Activated naive CD8-positive, alpha-beta T cell treated with anti-CD3 and anti-CD28 coated beads, Interleukin-2, amount 10 ng/mL, durations not matched to agents 7 days and 5 days (primary cell): ENCODE measurements around the gene PNMT. TPM values are rescaled to one million over a fixed set of nuclear protein-coding genes. Genes with fewer than 3 reads are reported as not detected.

Experiments used
- ATAC-seq: fragments of 150-1000 bp; cut with Tn5 transposase; one replicate; pipeline ENCODE4 v1.10.0; 2021; ENCODE audit warnings: low read depth, moderate library complexity
- POLR2A ChIA-PET: fragments of 350-600 bp; sonication (Branson Sonifier 250); formaldehyde crosslinking; loops from one replicate; lab custom pipeline; 2021; ENCODE audit warnings: antibody characterized with exemption; lab: Charles Lee
- DNase-seq: peaks from one replicate; pipeline ENCODE4 v3.0.0; 2021
- H3K27ac Mint-ChIP-seq: one replicate; pipeline ENCODE4 v1.8.0; 2022; ENCODE audit warnings: mild to moderate bottlenecking, mixed read lengths
- H3K27me3 Mint-ChIP-seq: one replicate; pipeline ENCODE4 v1.8.0; 2022; ENCODE audit warnings: mild to moderate bottlenecking, moderate library complexity, mixed read lengths
- H3K36me3 Mint-ChIP-seq: one replicate; pipeline ENCODE4 v1.8.0; 2021; ENCODE audit warnings: mild to moderate bottlenecking, mixed read lengths
- H3K4me1 Mint-ChIP-seq: one replicate; pipeline ENCODE4 v1.8.0; 2021; ENCODE audit warnings: mixed read lengths
- H3K4me3 Mint-ChIP-seq: one replicate; pipeline ENCODE4 v1.8.0; 2022; ENCODE audit warnings: mild to moderate bottlenecking, moderate library complexity, mixed read lengths
- H3K9me3 Mint-ChIP-seq: one replicate; pipeline ENCODE4 v1.8.0; 2021; ENCODE audit warnings: mixed read lengths
- total RNA-seq, 2 experiments: library from RNA; stranded (reverse); gene quantifications; one replicate each; pipeline ENCODE4 v1.2.3, GENCODE V29; 2021

PNMT gene
- total RNA-seq, 2 experiments from 2014 or later = not detected

DNA sequence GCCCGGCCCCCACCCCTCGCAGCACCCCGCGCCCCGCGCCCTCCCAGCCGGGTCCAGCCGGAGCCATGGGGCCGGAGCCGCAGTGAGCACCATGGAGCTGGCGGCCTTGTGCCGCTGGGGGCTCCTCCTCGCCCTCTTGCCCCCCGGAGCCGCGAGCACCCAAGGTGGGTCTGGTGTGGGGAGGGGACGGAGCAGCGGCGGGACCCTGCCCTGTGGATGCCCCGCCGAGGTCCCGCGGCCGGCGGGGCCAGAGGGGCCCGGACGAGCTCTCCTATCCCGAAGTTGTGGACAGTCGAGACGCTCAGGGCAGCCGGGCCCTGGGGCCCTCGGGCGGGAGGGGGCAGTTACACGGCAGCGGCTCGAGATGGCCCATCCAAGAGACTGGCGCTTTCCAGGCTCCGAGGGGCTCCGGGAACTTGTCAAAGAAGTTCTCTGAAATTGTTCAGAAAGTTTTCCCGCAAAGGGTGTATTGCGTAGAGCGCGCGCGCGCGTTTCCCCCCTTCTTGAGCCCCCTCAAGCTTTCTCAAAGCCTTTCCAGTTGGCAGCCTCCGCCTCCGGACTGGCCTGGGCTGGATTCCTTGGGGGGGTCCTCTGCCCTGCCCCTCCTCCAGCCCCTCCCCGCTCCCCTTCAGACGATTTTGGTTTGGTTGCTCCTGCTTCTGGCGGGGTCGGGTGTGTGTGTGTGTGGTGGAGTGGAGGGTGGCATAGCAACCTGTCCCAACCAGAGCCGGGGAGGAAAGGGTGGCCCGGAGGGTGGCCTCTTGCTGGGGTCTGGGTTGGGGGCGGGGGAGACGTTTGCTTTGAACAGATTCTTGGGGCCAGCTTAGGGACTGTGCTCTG lies 32.1 kb downstream of the PNMT start:
- peaks cover 8% of the 10 kb centered on the region for H3K4me1 Mint-ChIP-seq
- no peak overlapping the region for H3K4me3 Mint-ChIP-seq
- H3K36me3 Mint-ChIP-seq = peaks cover 4% of the 10 kb centered on the region
- no peaks in the 10 kb centered on the region for H3K9me3 Mint-ChIP-seq
- ATAC-seq (no peak), DNase-seq (no peak)
- H3K27me3 Mint-ChIP-seq = peaks cover 44% of the 10 kb centered on the region
- H3K27ac Mint-ChIP-seq = no peak overlapping the region
- POLR2A ChIA-PET = interaction anchor here (1.1 to 1.3 kb wide), 2 partner anchors 13 to 16 kb away, joined by 3 read pairs; partner anchors contain the start of gene PGAP3

DNA sequence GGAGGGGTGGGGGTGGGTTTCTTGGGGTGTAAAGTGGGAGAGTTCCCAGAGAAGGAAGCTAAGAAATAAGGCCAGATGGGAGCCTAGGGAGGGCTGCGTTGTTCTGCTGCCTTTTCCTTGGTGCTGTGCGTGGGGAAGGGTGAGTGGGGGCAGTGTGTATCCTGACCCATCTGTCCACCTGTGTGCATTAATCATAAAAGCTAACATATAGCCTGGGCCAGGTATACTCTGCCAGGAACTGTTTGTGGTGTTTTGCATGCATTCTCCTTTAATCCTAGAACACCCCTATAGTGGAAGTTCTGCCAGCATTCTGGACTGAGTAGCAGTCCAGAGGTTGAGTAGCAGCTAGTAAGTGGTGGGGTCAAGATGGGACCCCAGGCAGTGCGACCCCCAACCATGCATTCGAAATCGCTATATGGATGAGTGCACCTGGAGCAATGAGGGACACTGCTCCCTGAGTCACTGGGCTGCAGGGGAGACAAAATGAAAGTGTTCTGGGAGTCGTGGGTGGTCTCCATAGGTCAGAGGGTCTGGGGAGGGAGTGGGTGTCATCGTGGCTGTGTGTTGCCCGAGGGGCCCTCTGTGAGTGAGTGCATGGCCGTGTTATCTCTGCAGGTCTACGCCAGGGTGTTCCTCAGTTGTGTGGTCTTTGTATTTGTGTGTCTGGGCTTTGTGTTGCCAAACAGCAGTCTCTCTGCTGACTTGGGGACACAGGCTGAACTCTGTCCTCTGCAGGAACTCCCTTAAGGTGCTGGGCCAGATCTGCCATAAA lies 32.9 kb downstream of the PNMT start:
- Mint-ChIP-seq H3K27ac (no peak overlapping the region), H3K4me1 (peaks cover 8% of the 10 kb centered on the region)

DNA sequence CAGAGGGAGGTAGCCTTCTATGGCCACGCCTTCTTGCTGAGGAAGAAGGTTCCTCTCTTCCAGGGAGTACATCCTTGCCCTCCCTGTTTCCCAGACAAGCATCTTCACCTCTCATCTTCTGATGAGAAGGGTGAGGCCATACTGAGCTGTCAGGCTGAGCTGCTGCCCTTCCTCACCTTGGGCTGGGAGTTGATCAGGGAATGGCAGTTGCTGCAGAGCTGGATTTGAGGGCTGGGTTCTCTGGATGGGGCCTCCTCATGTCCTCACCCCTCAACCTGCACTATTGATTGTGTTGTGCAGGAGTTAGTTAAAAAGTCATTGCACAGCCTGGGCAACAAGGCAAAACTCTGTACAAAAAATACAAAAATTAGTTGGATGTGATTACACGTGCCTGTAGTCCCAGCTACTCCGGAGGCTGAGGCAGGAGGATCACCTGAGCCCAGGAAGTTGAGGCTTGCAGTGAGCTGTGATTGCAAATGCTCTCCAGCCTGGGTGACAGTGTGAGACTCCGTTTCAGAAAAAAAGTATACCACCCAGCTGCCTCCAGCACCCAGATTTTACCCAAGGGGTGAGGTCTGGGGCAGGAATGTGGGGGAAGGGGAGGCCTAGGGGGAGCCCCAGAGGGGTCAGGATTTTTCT lies 33.6 kb downstream of the PNMT start:
- ATAC-seq (no peak), DNase-seq (no peak)
- no peaks in the 10 kb centered on the region for H3K9me3 Mint-ChIP-seq
- no peak overlapping the region for H3K4me3 Mint-ChIP-seq
- peaks cover 11% of the 10 kb centered on the region for H3K4me1 Mint-ChIP-seq
- no peak overlapping the region for H3K27ac Mint-ChIP-seq
- POLR2A ChIA-PET = no interaction called here
- H3K36me3 Mint-ChIP-seq = peaks cover 4% of the 10 kb centered on the region
- H3K27me3 Mint-ChIP-seq = peaks cover 44% of the 10 kb centered on the region

More for the DNA sequence above, 32.9 kb downstream of the PNMT start:
- H3K4me3 Mint-ChIP-seq = peak overlapping the region; percentile 30
- ATAC-seq (no peak), DNase-seq (no peak)
- H3K9me3 Mint-ChIP-seq = no peaks in the 10 kb centered on the region
- peaks cover 4% of the 10 kb centered on the region for H3K36me3 Mint-ChIP-seq
- POLR2A ChIA-PET = interaction anchor here (1.3 kb wide), 1 partner anchor 17 kb away, joined by 3 read pairs; no protein-coding TSS in a partner anchor
- peaks cover 44% of the 10 kb centered on the region for H3K27me3 Mint-ChIP-seq

DNA sequence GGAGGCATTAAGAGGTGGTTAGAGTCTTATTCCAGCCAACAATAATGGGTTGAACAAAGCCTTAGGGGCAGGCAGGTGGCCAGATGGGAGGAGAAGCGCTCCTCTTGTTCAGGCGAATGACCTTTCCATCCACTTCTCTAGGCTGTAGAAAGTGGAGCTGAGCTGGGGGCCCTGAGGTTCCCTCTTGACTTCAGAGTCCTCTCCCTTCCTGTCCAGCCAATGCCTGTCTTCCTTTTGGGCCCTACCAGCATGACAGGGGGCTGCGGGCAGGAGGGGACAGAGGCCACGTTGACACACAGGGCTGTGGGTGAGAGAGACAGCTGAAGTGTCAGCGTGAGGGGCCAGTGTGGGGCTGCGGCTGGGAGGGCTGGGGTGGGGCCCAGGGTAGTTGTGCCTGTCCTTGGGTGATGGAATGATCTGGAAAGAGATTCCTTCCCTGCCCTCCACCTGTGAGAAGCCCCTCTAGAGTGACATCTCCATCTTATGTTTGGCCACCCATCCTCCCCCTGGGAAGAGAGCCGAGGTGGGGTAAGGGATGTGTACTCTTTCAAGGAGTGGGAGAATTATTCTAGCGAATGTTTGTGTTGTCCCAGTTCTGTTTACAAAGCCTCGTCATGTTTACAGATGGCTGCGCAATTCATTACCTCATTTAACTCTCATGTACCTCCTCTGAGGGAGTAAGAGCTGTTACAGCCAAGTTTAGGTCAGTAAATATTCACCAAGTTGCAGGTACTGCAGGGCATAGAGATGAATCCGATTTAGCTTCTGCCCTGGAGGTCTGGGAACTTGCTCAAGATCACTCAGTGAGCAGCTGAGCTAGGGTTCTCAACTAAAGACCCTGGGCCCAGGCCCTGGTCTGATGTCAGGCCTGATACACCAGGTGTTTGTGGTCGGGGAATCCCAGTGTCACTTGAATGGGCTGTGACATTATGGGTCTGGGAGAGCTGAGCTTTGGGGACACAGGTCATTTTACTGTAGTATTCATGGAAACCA lies 34.9 kb downstream of the PNMT start:
- no peaks in the 10 kb centered on the region for H3K9me3 Mint-ChIP-seq
- POLR2A ChIA-PET = interaction anchor here (1.4 kb wide), 1 partner anchor 14 kb away, joined by 5 read pairs; no protein-coding TSS in a partner anchor
- DNase-seq = no peak
- peaks cover 39% of the 10 kb centered on the region for H3K27me3 Mint-ChIP-seq
- H3K36me3 Mint-ChIP-seq = peaks cover 4% of the 10 kb centered on the region
- no peak for ATAC-seq
- no peak overlapping the region for H3K27ac Mint-ChIP-seq
- H3K4me1 Mint-ChIP-seq = peaks cover 17% of the 10 kb centered on the region
- H3K4me3 Mint-ChIP-seq = no peak overlapping the region

DNA sequence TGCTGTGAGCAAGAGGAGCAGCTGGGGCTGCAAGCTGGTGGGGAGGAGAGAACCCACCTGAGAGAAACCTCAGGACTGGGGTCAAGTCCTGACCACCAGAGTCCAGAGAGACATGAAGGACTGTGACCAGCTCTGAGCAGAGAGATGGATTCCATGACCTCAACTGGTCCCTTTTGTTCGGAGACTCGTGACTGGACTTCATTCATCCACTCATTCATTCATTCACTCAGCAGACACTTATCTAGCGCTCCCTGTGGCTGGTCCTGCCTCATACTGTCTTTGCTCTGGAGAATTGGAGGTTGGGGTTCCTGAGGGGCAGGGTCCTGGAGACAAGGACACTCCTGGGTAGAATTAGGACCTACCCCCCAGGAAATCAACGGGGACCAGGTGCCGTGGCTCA lies 35.7 kb downstream of the PNMT start:
- Mint-ChIP-seq H3K27me3 (peaks cover 33% of the 10 kb centered on the region), H3K4me1 (peaks cover 17% of the 10 kb centered on the region), H3K27ac (no peak overlapping the region), H3K4me3 (no peak overlapping the region), H3K36me3 (peaks cover 4% of the 10 kb centered on the region), H3K9me3 (no peaks in the 10 kb centered on the region)
- DNase-seq = no peak
- ATAC-seq = no peak
- POLR2A ChIA-PET = interaction anchor here (1.4 kb wide), 1 partner anchor 15 kb away, joined by 5 read pairs; no protein-coding TSS in a partner anchor

DNA sequence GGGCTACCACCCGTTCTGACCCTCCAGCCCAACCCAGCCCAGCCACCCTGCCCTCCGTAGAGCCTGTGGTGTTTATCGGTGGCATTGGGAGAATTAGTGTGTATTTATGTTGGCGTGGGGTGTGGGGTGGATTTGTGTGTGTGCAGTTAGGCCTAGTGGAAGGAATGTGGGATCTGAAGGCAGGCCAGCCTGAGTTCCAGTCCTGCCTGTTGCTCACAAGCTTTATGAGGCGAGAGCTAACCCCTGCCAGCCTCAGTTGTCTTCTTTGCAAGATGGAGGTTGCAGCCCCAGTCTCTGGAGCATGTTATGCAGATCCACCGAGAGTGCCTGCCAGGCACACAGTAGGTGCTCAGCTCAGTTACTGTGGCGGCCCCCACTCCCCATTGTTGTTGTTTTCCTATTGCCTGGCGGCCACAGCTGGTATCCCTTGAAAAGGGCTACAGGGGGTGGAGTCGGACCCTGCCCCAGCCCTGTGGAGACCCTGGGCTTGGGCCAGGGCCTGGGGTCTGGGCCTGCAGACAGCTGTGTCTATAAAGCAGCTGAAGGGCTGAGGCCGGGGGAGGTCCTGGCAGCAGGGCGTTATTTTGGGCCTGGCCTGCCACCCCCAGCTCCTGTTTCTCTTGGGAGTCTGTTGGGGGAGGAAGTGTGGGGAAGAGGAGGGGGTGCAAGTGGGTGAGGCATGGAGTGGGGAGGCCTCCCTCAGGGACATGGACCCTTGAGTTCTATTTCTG lies 36.7 kb downstream of the PNMT start:
- Mint-ChIP-seq H3K36me3 (no peaks in the 10 kb centered on the region), H3K9me3 (no peaks in the 10 kb centered on the region), H3K27ac (no peak overlapping the region), H3K27me3 (peaks cover 23% of the 10 kb centered on the region), H3K4me1 (peaks cover 13% of the 10 kb centered on the region), H3K4me3 (no peak overlapping the region)
- ATAC-seq = no peak
- POLR2A ChIA-PET = no interaction called here
- no peak for DNase-seq

DNA sequence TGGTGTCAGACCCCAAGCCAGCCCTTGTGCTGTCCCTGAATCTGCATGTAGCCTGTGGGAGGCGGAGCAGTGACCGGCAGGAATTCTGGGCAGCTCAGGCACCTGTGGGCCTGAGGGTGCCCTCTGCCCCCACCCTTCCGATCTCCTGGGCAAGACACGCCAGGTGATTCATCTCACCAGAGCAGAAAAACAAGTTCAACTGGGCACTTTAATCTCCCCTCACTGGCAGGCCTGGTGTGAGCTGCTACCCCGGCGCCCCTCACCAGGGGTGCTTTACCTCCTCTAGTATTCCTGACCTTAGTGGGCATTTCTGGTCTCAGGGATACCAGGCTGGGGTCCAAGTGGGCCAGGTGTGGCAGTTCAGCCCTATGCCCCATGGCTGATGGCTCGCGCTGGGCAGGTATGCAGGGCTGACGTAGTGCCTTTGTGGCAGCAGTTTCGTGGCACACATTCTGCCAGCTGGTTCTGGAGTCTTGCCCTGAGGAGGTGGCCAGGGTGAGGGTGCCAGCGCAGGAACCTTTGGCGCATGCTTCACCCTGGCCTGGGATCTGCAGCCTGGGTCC lies 37.6 kb downstream of the PNMT start:
- ATAC-seq = no peak
- H3K36me3 Mint-ChIP-seq = no peaks in the 10 kb centered on the region
- POLR2A ChIA-PET = interaction anchor here (1.0 kb wide), 1 partner anchor 10 kb away, joined by 3 read pairs; no protein-coding TSS in a partner anchor
- DNase-seq = no peak
- no peaks in the 10 kb centered on the region for H3K9me3 Mint-ChIP-seq
- no peak overlapping the region for H3K27ac Mint-ChIP-seq
- H3K4me3 Mint-ChIP-seq = no peak overlapping the region
- peaks cover 17% of the 10 kb centered on the region for H3K27me3 Mint-ChIP-seq
- peaks cover 13% of the 10 kb centered on the region for H3K4me1 Mint-ChIP-seq

DNA sequence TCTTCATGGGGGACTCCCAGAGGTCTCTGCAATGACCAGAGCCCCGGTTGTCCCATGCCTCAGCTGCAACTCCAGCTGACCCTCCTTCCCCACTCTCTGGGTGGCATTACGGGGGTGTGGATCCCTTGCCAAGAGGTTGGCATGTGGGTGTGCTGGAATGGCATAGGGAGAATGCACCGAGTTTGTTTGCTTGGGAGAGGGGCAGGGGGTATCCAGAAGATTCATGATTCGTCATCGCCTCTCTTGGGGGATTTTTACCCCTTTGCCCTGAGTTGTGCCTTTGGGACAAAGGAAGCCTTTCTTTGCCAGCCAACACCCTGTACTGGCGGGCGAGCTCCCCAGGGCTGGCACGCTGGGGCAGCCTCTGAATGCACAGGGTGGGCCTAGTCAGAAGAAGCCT lies 38.1 kb downstream of the PNMT start:
- ATAC-seq (no peak), DNase-seq (no peak)
- POLR2A ChIA-PET = interaction anchor here (1.0 kb wide), 1 partner anchor 10 kb away, joined by 3 read pairs; no protein-coding TSS in a partner anchor
- no peaks in the 10 kb centered on the region for H3K36me3 Mint-ChIP-seq
- H3K4me3 Mint-ChIP-seq = no peak overlapping the region
- H3K4me1 Mint-ChIP-seq = peaks cover 8% of the 10 kb centered on the region
- no peak overlapping the region for H3K27ac Mint-ChIP-seq
- no peaks in the 10 kb centered on the region for H3K9me3 Mint-ChIP-seq
- peaks cover 12% of the 10 kb centered on the region for H3K27me3 Mint-ChIP-seq

DNA sequence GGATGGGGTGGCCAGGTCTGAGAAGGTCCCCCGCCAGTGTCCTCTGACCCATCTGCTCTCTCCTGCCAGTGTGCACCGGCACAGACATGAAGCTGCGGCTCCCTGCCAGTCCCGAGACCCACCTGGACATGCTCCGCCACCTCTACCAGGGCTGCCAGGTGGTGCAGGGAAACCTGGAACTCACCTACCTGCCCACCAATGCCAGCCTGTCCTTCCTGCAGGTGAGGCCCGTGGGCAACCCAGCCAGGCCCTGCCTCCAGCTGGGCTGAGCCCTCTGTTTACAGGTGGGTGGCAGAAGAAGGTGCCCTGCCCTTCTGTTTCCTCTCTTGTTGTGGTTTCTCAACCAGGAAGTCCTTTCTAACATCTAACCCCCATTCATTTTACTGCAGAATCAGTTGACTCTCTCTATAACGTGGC lies 38.7 kb downstream of the PNMT start:
- ATAC-seq = peak; percentile 67
- H3K4me1 Mint-ChIP-seq = peaks cover 8% of the 10 kb centered on the region
- no peaks in the 10 kb centered on the region for H3K36me3 Mint-ChIP-seq
- H3K27ac Mint-ChIP-seq = peak overlapping the region; percentile 82
- POLR2A ChIA-PET = interaction anchor here (1.0 kb wide), 1 partner anchor 11 kb away, joined by 3 read pairs; no protein-coding TSS in a partner anchor
- peak overlapping the region; percentile 45 for H3K4me3 Mint-ChIP-seq
- DNase-seq = no peak
- no peaks in the 10 kb centered on the region for H3K9me3 Mint-ChIP-seq
- H3K27me3 Mint-ChIP-seq = peaks cover 7% of the 10 kb centered on the region

DNA sequence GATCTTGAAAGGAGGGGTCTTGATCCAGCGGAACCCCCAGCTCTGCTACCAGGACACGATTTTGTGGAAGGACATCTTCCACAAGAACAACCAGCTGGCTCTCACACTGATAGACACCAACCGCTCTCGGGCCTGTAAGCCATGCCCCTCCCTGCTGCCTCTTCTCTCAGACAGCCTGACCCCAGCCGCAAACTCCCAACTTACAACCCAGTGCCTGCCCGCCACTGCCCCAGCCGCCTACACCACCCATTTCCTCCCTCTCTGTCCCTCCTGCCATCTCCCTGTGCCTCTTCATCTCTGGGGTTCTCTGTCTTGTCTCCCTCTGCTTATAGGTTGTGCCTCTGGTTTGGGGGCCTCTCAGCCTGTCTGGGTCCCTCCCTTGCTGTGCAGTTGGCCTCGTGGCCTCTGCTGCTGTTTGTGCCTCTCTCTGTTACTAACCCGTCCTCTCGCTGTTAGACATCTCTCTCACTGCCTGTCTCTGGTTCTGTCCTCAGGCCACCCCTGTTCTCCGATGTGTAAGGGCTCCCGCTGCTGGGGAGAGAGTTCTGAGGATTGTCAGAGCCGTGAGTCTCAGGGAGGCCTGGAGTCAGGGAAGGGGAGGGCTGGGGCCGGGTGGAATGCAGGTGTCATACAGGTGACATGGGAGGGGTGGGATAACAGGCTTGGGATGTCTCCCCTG lies 41.2 kb downstream of the PNMT start:
- Mint-ChIP-seq H3K27me3 (no peaks in the 10 kb centered on the region), H3K9me3 (no peaks in the 10 kb centered on the region), H3K4me3 (no peak overlapping the region), H3K27ac (no peak overlapping the region), H3K4me1 (peaks cover 8% of the 10 kb centered on the region), H3K36me3 (no peaks in the 10 kb centered on the region)
- POLR2A ChIA-PET = no interaction called here
- ATAC-seq (no peak), DNase-seq (no peak)
